ENCODE measurements around the gene PRKN.

The PRKN gene

DNA sequence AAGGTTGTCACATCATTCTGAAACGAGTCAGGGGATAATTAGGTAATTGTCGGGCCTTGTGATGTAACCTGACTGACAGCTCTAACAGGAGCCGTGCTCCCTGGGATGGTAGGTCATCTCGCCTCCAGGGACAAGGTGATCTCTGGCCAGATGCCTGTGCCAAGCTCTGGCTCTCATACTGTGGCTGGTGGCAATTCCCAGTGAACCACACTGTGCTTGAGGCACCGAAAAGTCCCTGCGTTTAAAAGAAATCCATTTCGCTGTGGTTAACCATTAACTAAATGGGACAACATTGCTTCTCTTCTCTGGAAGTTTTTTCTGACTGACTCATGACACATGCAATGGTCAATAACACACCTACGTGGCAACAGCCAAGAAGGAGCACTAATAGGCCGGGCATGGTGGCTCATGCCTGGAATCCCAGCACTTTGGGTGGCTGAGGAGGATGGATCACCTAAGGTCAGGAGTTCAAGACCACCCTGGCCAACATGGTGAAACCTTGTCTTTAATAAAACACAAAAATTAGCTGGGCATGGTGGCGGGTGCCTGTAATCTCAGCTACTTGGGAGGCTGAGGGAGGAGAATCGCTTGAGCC lies 669.2 kb downstream of the PRKN start:
- no peaks in the 10 kb centered on the region for H3K9me3 Mint-ChIP-seq (ENCODE audit: low read depth)
- no peak overlapping the region for H3K4me3 Mint-ChIP-seq
- no peak overlapping the region for H3K27ac Mint-ChIP-seq
- no peaks in the 10 kb centered on the region for H3K27me3 Mint-ChIP-seq
- no peaks in the 10 kb centered on the region for H3K4me1 Mint-ChIP-seq (ENCODE audit: low read depth)
- H3K36me3 Mint-ChIP-seq = peaks cover 6% of the 10 kb centered on the region

GRCh38 chr6:162056745-162057144 lies 670.8 kb downstream of the PRKN start:
- Mint-ChIP-seq H3K4me1 (ENCODE audit: low read depth) (no peaks in the 10 kb centered on the region), H3K36me3 (peaks cover 6% of the 10 kb centered on the region), H3K27ac (no peak overlapping the region), H3K4me3 (no peak overlapping the region), H3K27me3 (no peaks in the 10 kb centered on the region), H3K9me3 (ENCODE audit: low read depth) (no peaks in the 10 kb centered on the region)

- no peaks in the 10 kb centered on the region for H3K9me3 Mint-ChIP-seq (ENCODE audit: low read depth)
- H3K4me1 Mint-ChIP-seq (ENCODE audit: low read depth) = no peaks in the 10 kb centered on the region
- H3K36me3 Mint-ChIP-seq = peaks cover 6% of the 10 kb centered on the region
- H3K4me3 Mint-ChIP-seq = no peak overlapping the region
- no peak overlapping the region for H3K27ac Mint-ChIP-seq
- H3K27me3 Mint-ChIP-seq = no peaks in the 10 kb centered on the region
Observed at GRCh38 chr6:162056061-162056460, 671.5 kb downstream of the PRKN start.

GRCh38 chr6:162055365-162055764 lies 672.2 kb downstream of the PRKN start:
- H3K4me3 Mint-ChIP-seq = no peak overlapping the region
- no peak overlapping the region for H3K27ac Mint-ChIP-seq
- H3K27me3 Mint-ChIP-seq = no peaks in the 10 kb centered on the region
- H3K36me3 Mint-ChIP-seq = peaks cover 9% of the 10 kb centered on the region
- no peaks in the 10 kb centered on the region for H3K4me1 Mint-ChIP-seq (ENCODE audit: low read depth)
- H3K9me3 Mint-ChIP-seq (ENCODE audit: low read depth) = no peaks in the 10 kb centered on the region

GRCh38 chr6:162053084-162053483 lies 674.5 kb downstream of the PRKN start:
- Mint-ChIP-seq H3K36me3 (peaks cover 10% of the 10 kb centered on the region), H3K27ac (no peak overlapping the region), H3K4me3 (no peak overlapping the region), H3K9me3 (ENCODE audit: low read depth) (no peaks in the 10 kb centered on the region), H3K4me1 (ENCODE audit: low read depth) (no peaks in the 10 kb centered on the region), H3K27me3 (no peaks in the 10 kb centered on the region)

DNA sequence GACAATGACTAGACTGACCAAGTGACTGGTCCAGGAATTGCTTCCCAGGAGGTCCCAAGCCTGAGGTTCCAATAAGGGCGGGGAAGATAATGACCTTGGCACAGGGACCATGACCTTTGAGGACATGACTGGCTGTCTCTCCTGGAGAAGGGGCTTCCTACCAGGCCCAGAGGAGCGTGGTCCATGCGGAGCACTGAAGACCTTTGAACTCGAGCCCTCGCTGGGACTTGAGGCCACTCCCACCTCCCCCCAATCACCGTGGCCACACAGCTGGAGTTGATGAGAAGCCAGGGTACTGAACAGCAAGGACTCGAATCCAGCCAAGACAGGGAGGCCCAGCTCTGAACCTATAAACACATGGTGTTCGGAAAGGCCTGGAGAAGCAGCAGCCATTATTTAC lies 677.0 kb downstream of the PRKN start:
- H3K27ac Mint-ChIP-seq = no peak overlapping the region
- no peak overlapping the region for H3K4me3 Mint-ChIP-seq
- no peaks in the 10 kb centered on the region for H3K9me3 Mint-ChIP-seq (ENCODE audit: low read depth)
- no peaks in the 10 kb centered on the region for H3K27me3 Mint-ChIP-seq
- H3K4me1 Mint-ChIP-seq (ENCODE audit: low read depth) = no peaks in the 10 kb centered on the region
- peaks cover 10% of the 10 kb centered on the region for H3K36me3 Mint-ChIP-seq

GRCh38 chr6:162046324-162046723 lies 681.2 kb downstream of the PRKN start:
- Mint-ChIP-seq H3K27ac (no peak overlapping the region), H3K4me3 (no peak overlapping the region), H3K36me3 (peaks cover 18% of the 10 kb centered on the region), H3K4me1 (ENCODE audit: low read depth) (no peaks in the 10 kb centered on the region), H3K9me3 (ENCODE audit: low read depth) (peaks cover 6% of the 10 kb centered on the region), H3K27me3 (no peaks in the 10 kb centered on the region)

DNA sequence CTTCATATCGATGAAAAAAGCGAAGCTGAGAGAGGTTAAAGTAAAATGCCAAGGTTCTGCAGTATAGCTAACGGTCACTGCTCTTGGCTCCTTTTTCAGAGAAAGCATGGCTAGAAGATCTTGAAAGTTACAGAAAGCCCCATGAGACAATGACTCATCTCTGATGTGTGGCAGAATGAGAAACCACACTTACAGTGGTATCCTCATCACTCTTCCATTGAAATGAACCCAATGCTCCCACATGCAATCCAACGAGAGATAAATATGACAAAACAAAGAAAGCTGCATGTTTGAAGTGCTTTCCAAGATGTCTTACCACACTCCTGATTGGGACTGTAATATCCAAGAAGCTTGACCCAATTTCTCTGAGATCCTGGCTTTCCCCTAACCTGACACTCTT lies 694.9 kb downstream of the PRKN start:
- H3K4me1 Mint-ChIP-seq (ENCODE audit: low read depth) = no peaks in the 10 kb centered on the region
- H3K27ac Mint-ChIP-seq = no peak overlapping the region
- peaks cover 5% of the 10 kb centered on the region for H3K9me3 Mint-ChIP-seq (ENCODE audit: low read depth)
- H3K36me3 Mint-ChIP-seq = peaks cover 10% of the 10 kb centered on the region
- no peak overlapping the region for H3K4me3 Mint-ChIP-seq
- no peaks in the 10 kb centered on the region for H3K27me3 Mint-ChIP-seq

- H3K4me1 Mint-ChIP-seq (ENCODE audit: low read depth) = no peaks in the 10 kb centered on the region
- peaks cover 13% of the 10 kb centered on the region for H3K36me3 Mint-ChIP-seq
- no peak overlapping the region for H3K27ac Mint-ChIP-seq
- no peak overlapping the region for H3K4me3 Mint-ChIP-seq
- H3K27me3 Mint-ChIP-seq = no peaks in the 10 kb centered on the region
- no peaks in the 10 kb centered on the region for H3K9me3 Mint-ChIP-seq (ENCODE audit: low read depth)
Observed at GRCh38 chr6:162029873-162030576, 697.5 kb downstream of the PRKN start.

DNA sequence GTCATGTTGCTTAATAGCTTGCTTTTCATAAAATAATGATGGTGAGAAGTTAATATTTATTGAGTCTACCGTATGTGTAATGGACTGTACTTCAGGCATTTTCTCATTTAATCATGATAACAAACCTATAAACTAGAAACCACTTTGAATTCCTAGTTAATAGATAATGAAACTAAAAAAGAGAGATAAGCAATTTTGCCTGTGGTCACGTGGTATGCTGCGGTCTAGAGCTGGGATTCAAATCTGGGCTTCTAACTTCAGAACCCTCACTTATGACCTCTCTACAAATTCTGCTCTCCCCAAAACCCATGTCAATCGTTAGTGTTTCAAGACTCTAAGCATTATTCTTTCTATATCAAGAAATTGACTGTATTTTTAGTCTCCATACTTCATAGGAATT lies 700.7 kb downstream of the PRKN start:
- Mint-ChIP-seq H3K27me3 (no peaks in the 10 kb centered on the region), H3K36me3 (peaks cover 13% of the 10 kb centered on the region), H3K9me3 (ENCODE audit: low read depth) (peaks cover 5% of the 10 kb centered on the region), H3K4me1 (ENCODE audit: low read depth) (no peaks in the 10 kb centered on the region), H3K27ac (no peak overlapping the region), H3K4me3 (no peak overlapping the region)

DNA sequence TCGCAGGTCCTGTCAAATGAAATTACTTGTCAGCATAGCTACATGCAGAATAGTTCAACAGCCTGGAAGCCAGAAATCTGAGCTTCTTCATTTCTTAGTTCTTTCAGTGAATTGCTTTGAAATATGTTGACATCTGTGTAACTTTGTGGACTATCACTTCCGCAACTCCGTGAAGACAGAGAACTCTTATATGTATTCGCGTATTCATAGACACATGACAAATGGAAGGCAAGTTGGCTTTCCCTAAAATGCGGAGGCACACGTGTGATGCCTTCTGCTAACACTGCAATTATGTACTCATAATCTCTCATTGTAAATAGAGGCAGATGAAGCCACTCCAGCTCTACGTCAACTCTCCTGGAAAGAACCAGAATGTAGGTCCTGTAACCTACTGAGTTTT lies 701.5 kb downstream of the PRKN start:
- Mint-ChIP-seq H3K36me3 (peaks cover 13% of the 10 kb centered on the region), H3K4me1 (ENCODE audit: low read depth) (no peaks in the 10 kb centered on the region), H3K9me3 (ENCODE audit: low read depth) (peaks cover 5% of the 10 kb centered on the region), H3K4me3 (no peak overlapping the region), H3K27ac (no peak overlapping the region), H3K27me3 (no peaks in the 10 kb centered on the region)

DNA sequence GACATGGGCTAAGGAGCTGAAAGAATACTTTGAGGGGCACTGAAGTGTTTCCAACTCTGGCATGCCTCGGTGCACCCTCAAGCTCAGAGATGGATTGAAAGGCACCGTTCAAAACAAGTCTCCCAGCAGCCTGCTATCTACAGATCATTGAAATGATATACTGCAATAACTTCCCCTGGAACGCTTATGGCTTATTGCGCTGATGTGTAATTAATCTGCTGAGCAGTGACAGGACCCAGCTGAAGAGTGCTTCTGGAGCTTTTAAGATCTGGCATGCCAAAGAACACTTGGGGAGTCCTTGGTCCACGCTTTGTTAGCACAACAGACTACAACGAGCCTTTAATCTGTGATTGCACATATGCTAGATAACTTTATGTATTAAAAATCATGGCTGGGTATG lies 708.2 kb downstream of the PRKN start:
- Mint-ChIP-seq H3K36me3 (peaks cover 12% of the 10 kb centered on the region), H3K9me3 (ENCODE audit: low read depth) (peaks cover 24% of the 10 kb centered on the region), H3K27ac (no peak overlapping the region), H3K4me3 (no peak overlapping the region), H3K4me1 (ENCODE audit: low read depth) (no peaks in the 10 kb centered on the region), H3K27me3 (no peaks in the 10 kb centered on the region)

GRCh38 chr6:162017536-162017935 lies 710.0 kb downstream of the PRKN start:
- Mint-ChIP-seq H3K27ac (no peak overlapping the region), H3K27me3 (no peaks in the 10 kb centered on the region), H3K9me3 (ENCODE audit: low read depth) (peaks cover 28% of the 10 kb centered on the region), H3K4me3 (no peak overlapping the region), H3K4me1 (ENCODE audit: low read depth) (no peaks in the 10 kb centered on the region), H3K36me3 (peaks cover 7% of the 10 kb centered on the region)

GRCh38 chr6:162014069-162014811 lies 713.3 kb downstream of the PRKN start:
- no peak overlapping the region for H3K27ac Mint-ChIP-seq

DNA sequence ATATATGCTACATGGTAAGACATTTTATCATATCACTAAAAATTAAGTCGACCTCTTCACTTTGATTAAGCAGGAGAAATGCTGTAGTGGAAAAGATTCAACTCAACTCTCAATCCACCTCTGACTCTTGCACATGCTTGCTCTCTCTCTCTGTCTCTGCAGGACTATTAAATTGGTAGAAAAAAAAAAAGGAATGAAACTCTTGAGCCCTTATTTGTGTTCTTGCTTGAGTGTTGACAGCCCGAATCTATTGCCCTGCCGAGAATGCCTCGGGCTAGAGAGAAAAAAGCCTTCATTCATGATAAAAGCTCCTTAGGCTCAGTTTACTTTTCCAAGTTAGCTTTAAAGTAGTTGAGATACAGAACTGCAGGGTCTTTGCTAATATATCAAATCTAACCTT lies 722.2 kb downstream of the PRKN start:
- Mint-ChIP-seq H3K4me1 (ENCODE audit: low read depth) (no peaks in the 10 kb centered on the region), H3K9me3 (ENCODE audit: low read depth) (peaks cover 30% of the 10 kb centered on the region)

More at GRCh38 chr6:162014069-162014811, 713.3 kb downstream of the PRKN start:
- Mint-ChIP-seq H3K9me3 (ENCODE audit: low read depth) (peaks cover 25% of the 10 kb centered on the region), H3K4me1 (ENCODE audit: low read depth) (no peaks in the 10 kb centered on the region), H3K27me3 (no peaks in the 10 kb centered on the region), H3K4me3 (no peak overlapping the region), H3K36me3 (peaks cover 7% of the 10 kb centered on the region)

More for the DNA sequence above, 722.2 kb downstream of the PRKN start:
- Mint-ChIP-seq H3K36me3 (peaks cover 14% of the 10 kb centered on the region), H3K27ac (no peak overlapping the region), H3K27me3 (no peaks in the 10 kb centered on the region), H3K4me3 (no peak overlapping the region)

Measured in activated naive CD8-positive, alpha-beta T cell (primary cell).